ENCODE results near the gene PCNX2. TPM values are rescaled to one million over a fixed set of nuclear protein-coding genes. Genes with fewer than 3 reads are reported as not detected.

The PCNX2 gene
- total RNA-seq, 6 experiments from 2014 or later = 9.9 to 15.6 (median 13.5) TPM

DNA sequence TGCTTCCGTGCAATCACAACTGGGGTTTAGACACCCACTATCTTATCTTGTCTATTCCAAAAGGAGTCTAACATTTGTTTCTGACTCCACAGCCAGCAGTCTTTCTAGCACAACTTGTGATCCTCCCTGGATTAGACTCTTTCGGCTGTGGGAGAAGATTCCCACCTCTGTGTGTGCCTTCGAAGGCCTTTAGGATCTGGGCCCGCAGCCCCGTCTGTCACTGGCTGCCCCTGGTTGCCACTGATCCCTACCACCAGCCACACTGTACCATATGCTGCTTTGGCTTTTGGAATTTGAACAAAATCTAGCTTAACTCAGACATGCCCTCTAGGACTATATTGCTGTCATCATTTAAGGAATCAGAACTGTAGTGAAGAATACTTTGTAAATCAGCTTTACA lies 327.1 kb downstream of the PCNX2 start:
- Mint-ChIP-seq H3K4me1 (ENCODE audit: low read depth) (peaks cover 3% of the 10 kb centered on the region), H3K27ac (no peak overlapping the region), H3K27me3 (ENCODE audit: insufficient read depth) (no peaks in the 10 kb centered on the region; the same call in 1 of the 2 replicates), H3K36me3 (ENCODE audit: low read depth) (peaks cover 37% of the 10 kb centered on the region), H3K4me3 (no peak overlapping the region), H3K9me3 (peaks cover 9% of the 10 kb centered on the region)
- DNase-seq = no peak
- TF ChIP-seq, protein P1, sequence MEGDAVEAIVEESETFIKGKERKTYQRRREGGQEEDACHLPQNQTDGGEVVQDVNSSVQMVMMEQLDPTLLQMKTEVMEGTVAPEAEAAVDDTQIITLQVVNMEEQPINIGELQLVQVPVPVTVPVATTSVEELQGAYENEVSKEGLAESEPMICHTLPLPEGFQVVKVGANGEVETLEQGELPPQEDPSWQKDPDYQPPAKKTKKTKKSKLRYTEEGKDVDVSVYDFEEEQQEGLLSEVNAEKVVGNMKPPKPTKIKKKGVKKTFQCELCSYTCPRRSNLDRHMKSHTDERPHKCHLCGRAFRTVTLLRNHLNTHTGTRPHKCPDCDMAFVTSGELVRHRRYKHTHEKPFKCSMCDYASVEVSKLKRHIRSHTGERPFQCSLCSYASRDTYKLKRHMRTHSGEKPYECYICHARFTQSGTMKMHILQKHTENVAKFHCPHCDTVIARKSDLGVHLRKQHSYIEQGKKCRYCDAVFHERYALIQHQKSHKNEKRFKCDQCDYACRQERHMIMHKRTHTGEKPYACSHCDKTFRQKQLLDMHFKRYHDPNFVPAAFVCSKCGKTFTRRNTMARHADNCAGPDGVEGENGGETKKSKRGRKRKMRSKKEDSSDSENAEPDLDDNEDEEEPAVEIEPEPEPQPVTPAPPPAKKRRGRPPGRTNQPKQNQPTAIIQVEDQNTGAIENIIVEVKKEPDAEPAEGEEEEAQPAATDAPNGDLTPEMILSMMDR (IDR thresholded peaks at IDR 0.05) = no peak

DNA sequence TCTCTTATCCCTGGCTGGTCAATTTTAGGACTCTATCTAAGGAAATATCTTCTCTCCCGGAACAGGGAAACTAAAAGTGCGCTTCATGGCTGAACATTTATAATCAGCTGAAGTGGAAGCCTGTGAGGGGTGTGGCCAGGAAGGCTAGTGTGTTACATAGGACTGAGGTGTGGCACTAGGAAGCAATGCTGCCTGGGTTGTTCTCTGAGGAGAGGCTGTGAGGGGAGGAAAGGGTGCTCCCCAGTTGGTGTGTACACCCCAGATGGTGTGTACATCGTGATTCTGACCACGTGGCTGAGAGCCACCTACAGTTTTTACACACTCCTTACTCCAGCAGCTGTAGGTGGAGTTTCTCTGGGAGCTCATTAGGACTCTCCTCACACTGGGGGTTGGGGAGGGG lies 328.9 kb downstream of the PCNX2 start:
- TF ChIP-seq, protein P1 (IDR thresholded peaks at IDR 0.05) = no peak
- Mint-ChIP-seq H3K9me3 (no peaks in the 10 kb centered on the region), H3K27me3 (ENCODE audit: insufficient read depth) (no peaks in the 10 kb centered on the region; the same call in 1 of the 2 replicates), H3K27ac (no peak overlapping the region), H3K4me3 (no peak overlapping the region), H3K36me3 (ENCODE audit: low read depth) (peaks cover 20% of the 10 kb centered on the region), H3K4me1 (ENCODE audit: low read depth) (peaks cover 16% of the 10 kb centered on the region)
- DNase-seq = no peak

DNA sequence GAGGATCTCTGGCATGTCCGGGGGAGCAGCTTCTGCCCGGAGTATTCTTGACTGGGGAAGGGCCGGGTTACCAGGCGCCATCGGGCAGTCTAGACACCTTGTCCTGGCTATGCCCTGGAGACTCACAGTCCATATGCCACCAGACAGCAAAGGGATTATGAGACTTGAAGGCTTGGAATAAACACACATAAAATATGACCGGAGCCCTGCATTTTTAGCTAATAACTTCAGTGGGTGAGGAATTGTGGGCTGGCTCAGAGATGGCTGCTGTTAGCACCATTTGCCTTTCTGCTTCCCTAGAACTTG lies 329.7 kb downstream of the PCNX2 start:
- Mint-ChIP-seq H3K4me3 (no peak overlapping the region), H3K27ac (no peak overlapping the region), H3K27me3 (ENCODE audit: insufficient read depth) (no peaks in the 10 kb centered on the region; the same call in 1 of the 2 replicates), H3K9me3 (no peaks in the 10 kb centered on the region), H3K4me1 (ENCODE audit: low read depth) (peaks cover 16% of the 10 kb centered on the region), H3K36me3 (ENCODE audit: low read depth) (peaks cover 12% of the 10 kb centered on the region; the same call in 1 of the 2 replicates)
- no peak for DNase-seq
- TF ChIP-seq, protein P1 (IDR thresholded peaks at IDR 0.05) = no peak

DNA sequence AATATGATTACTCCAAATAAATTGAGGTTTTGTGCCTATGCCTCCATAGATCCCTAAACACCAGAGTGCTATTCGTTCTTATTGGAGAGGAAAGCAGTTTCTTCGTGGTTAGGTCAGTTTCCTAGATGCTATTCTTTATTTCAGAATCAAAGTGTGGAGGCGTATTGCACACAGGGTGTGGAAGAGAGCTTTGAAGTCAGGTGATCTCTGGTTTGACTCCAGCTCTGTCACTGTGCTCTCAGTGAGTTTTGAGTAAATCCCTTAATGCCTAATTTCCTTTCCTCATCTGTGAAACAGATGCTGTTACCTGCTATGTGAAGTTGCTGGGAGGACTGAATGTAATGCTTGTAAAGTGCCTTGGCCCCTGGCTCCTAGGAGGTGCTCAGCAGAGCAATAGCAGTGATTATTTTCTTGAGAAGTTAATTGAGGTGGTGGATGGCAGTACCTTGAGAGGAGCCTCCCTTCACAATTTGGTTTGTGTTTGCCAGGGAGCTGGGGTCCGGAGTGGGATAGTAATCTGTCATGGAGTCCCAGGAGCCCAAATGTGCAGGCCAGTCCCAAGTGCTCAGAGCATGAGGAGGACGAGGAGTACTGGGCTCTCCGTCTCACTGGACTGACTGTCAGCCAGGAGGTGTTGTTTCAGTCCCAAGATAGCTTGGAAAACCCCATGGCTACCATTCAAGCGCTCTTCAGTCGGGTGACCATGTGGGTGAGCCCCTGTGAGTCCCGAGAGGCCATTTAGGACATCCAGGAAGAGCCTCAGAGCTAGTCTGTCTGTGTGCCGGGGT lies 330.2 kb downstream of the PCNX2 start:
- TF ChIP-seq, protein P1 (IDR thresholded peaks at IDR 0.05) = no peak
- Mint-ChIP-seq H3K9me3 (no peaks in the 10 kb centered on the region), H3K36me3 (ENCODE audit: low read depth) (peaks cover 12% of the 10 kb centered on the region; the same call in 1 of the 2 replicates), H3K27ac (no peak overlapping the region), H3K4me1 (ENCODE audit: low read depth) (peaks cover 16% of the 10 kb centered on the region), H3K27me3 (ENCODE audit: insufficient read depth) (no peaks in the 10 kb centered on the region), H3K4me3 (no peak overlapping the region)
- no peak for DNase-seq

DNA sequence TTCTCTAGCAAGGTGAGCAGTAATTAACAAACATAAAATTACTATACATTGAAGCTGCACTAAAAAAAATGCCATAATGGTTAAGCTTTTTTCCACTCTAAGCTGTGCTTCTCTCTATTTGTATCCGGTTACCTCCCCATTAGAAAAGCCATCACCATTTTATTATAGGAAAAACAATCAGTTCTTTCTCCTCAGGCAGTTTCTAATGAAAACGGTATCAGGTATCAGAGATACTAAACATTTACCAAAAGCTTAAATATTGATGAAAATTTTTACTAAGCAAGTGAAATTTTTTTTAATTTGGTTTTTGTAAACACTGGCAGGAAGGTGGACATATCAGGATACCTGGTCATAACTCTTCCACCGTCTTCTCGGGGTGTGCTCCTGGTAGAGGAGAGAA lies 330.9 kb downstream of the PCNX2 start:
- DNase-seq = no peak
- no peak overlapping the region for H3K27ac Mint-ChIP-seq
- peaks cover 8% of the 10 kb centered on the region; the same call in 1 of the 2 replicates for H3K36me3 Mint-ChIP-seq (ENCODE audit: low read depth)
- TF ChIP-seq, protein P1 (IDR thresholded peaks at IDR 0.05) = no peak
- no peaks in the 10 kb centered on the region for H3K9me3 Mint-ChIP-seq
- H3K4me1 Mint-ChIP-seq (ENCODE audit: low read depth) = peaks cover 16% of the 10 kb centered on the region
- no peaks in the 10 kb centered on the region for H3K27me3 Mint-ChIP-seq (ENCODE audit: insufficient read depth)
- H3K4me3 Mint-ChIP-seq = no peak overlapping the region
